ENCODE results near the gene OTOS.

The OTOS gene

GRCh38 chr2:240135706-240136012 is 4.8 kb downstream of the OTOS start:
- peak overlapping the region; percentile 91 for H3K9ac ChIP-seq (ENCODE audit: low read length)
- H3K27me3 ChIP-seq (ENCODE audit: control insufficient read depth, insufficient read depth, low read length) = peaks cover 17% of the 10 kb centered on the region; the same call in 1 of the 2 replicates
- no peaks in the 10 kb centered on the region for H3K9me3 ChIP-seq (ENCODE audit: control insufficient read depth, insufficient read depth, low read depth, low read length)
- peak overlapping the region; percentile 56; the same call in 1 of the 2 replicates for H3K27ac ChIP-seq (ENCODE audit: low read depth, low read length)
- H3K36me3 ChIP-seq (ENCODE audit: control insufficient read depth, insufficient read depth, low read length) = peaks cover 33% of the 10 kb centered on the region
- H3K4me1 ChIP-seq (ENCODE audit: control insufficient read depth, insufficient read depth, low read length) = peaks cover 22% of the 10 kb centered on the region
- peak overlapping the region; percentile 98 for H3K4me3 ChIP-seq (ENCODE audit: low read depth, low read length)

GRCh38 chr2:240134956-240135520 is 5.4 kb downstream of the OTOS start:
- peaks cover 39% of the 10 kb centered on the region for H3K36me3 ChIP-seq (ENCODE audit: control insufficient read depth, insufficient read depth, low read length)
- peaks cover 17% of the 10 kb centered on the region; the same call in 1 of the 2 replicates for H3K27me3 ChIP-seq (ENCODE audit: control insufficient read depth, insufficient read depth, low read length)
- peak overlapping the region; percentile 91 for H3K9ac ChIP-seq (ENCODE audit: low read length)
- peaks cover 17% of the 10 kb centered on the region for H3K4me1 ChIP-seq (ENCODE audit: control insufficient read depth, insufficient read depth, low read length)
- peak overlapping the region; percentile 98 for H3K4me3 ChIP-seq (ENCODE audit: low read depth, low read length)
- H3K27ac ChIP-seq (ENCODE audit: low read depth, low read length) = no peak overlapping the region
- H3K9me3 ChIP-seq (ENCODE audit: control insufficient read depth, insufficient read depth, low read depth, low read length) = no peaks in the 10 kb centered on the region

- Histone ChIP-seq H3K9me3 (ENCODE audit: control insufficient read depth, insufficient read depth, low read depth, low read length) (no peaks in the 10 kb centered on the region), H3K4me3 (ENCODE audit: low read depth, low read length) (peak overlapping the region; percentile 98), H3K4me1 (ENCODE audit: control insufficient read depth, insufficient read depth, low read length) (peaks cover 11% of the 10 kb centered on the region), H3K36me3 (ENCODE audit: control insufficient read depth, insufficient read depth, low read length) (peaks cover 45% of the 10 kb centered on the region), H3K9ac (ENCODE audit: low read length) (peak overlapping the region; percentile 91), H3K27ac (ENCODE audit: low read depth, low read length) (no peak overlapping the region), H3K27me3 (ENCODE audit: control insufficient read depth, insufficient read depth, low read length) (peaks cover 17% of the 10 kb centered on the region; the same call in 1 of the 2 replicates)
These were observed 6.0 kb downstream of the OTOS start for GRCh38 chr2:240134466-240134865.

- Histone ChIP-seq H3K27ac (ENCODE audit: low read depth, low read length) (no peak overlapping the region), H3K9me3 (ENCODE audit: control insufficient read depth, insufficient read depth, low read depth, low read length) (no peaks in the 10 kb centered on the region), H3K9ac (ENCODE audit: low read length) (no peak overlapping the region), H3K4me1 (ENCODE audit: control insufficient read depth, insufficient read depth, low read length) (peaks cover 8% of the 10 kb centered on the region), H3K4me3 (ENCODE audit: low read depth, low read length) (no peak overlapping the region), H3K27me3 (ENCODE audit: control insufficient read depth, insufficient read depth, low read length) (peaks cover 17% of the 10 kb centered on the region; the same call in 1 of the 2 replicates), H3K36me3 (ENCODE audit: control insufficient read depth, insufficient read depth, low read length) (peaks cover 55% of the 10 kb centered on the region)
These were observed 7.1 kb downstream of the OTOS start for GRCh38 chr2:240133401-240133800.

- H3K27me3 ChIP-seq (ENCODE audit: control insufficient read depth, insufficient read depth, low read length) = peaks cover 10% of the 10 kb centered on the region; the same call in 1 of the 2 replicates
- H3K9ac ChIP-seq (ENCODE audit: low read length) = no peak overlapping the region
- H3K27ac ChIP-seq (ENCODE audit: low read depth, low read length) = no peak overlapping the region
- no peaks in the 10 kb centered on the region for H3K9me3 ChIP-seq (ENCODE audit: control insufficient read depth, insufficient read depth, low read depth, low read length)
- peaks cover 63% of the 10 kb centered on the region for H3K36me3 ChIP-seq (ENCODE audit: control insufficient read depth, insufficient read depth, low read length)
- peaks cover 8% of the 10 kb centered on the region for H3K4me1 ChIP-seq (ENCODE audit: control insufficient read depth, insufficient read depth, low read length)
- no peak overlapping the region for H3K4me3 ChIP-seq (ENCODE audit: low read depth, low read length)
These were observed 7.8 kb downstream of the OTOS start for GRCh38 chr2:240132651-240132980.

DNA sequence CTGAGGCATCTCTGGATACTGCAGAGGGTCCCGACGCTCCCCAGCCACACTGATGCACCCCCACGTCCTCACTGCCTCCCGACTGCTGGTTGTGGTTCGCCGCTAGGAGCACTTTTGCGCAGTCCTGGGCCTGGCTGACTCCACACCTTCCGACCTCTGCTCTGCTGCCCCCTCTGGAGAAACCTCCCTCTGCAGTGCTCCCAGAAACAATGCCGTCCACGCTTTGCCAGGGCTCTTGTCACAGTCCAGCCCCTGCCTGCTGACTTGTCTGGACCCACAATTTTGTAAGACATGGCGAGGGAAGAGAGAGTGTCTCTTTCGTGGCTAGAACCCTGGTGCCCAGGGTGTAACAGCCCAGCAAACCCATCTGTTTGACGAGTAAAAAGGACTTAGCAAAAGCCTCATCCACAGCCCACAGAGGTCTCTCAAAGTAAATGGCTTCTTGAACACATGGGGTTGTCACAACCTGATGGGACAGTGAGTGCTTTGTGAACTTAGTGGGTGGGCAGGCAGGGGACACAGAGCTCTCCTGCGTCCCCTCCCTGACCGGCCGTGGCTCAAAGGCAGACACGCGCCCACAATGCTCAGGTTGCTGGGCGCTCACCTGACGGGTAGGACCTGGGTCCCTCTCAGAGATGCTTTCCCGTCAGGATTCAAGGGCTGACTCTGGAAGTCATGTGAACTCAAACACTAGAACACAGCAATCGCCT is 8.4 kb downstream of the OTOS start:
- H3K4me1 ChIP-seq (ENCODE audit: control insufficient read depth, insufficient read depth, low read length) = peaks cover 8% of the 10 kb centered on the region
- H3K27ac ChIP-seq (ENCODE audit: low read depth, low read length) = no peak overlapping the region
- H3K36me3 ChIP-seq (ENCODE audit: control insufficient read depth, insufficient read depth, low read length) = peaks cover 68% of the 10 kb centered on the region
- peaks cover 5% of the 10 kb centered on the region; the same call in 1 of the 2 replicates for H3K27me3 ChIP-seq (ENCODE audit: control insufficient read depth, insufficient read depth, low read length)
- no peak overlapping the region for H3K9ac ChIP-seq (ENCODE audit: low read length)
- no peak overlapping the region for H3K4me3 ChIP-seq (ENCODE audit: low read depth, low read length)
- H3K9me3 ChIP-seq (ENCODE audit: control insufficient read depth, insufficient read depth, low read depth, low read length) = no peaks in the 10 kb centered on the region

GRCh38 chr2:240131296-240131695 is 9.2 kb downstream of the OTOS start:
- peaks cover 8% of the 10 kb centered on the region for H3K4me1 ChIP-seq (ENCODE audit: control insufficient read depth, insufficient read depth, low read length)
- H3K27ac ChIP-seq (ENCODE audit: low read depth, low read length) = no peak overlapping the region
- H3K4me3 ChIP-seq (ENCODE audit: low read depth, low read length) = no peak overlapping the region
- no peaks in the 10 kb centered on the region for H3K27me3 ChIP-seq (ENCODE audit: control insufficient read depth, insufficient read depth, low read length)
- peaks cover 76% of the 10 kb centered on the region for H3K36me3 ChIP-seq (ENCODE audit: control insufficient read depth, insufficient read depth, low read length)
- no peaks in the 10 kb centered on the region for H3K9me3 ChIP-seq (ENCODE audit: control insufficient read depth, insufficient read depth, low read depth, low read length)
- no peak overlapping the region for H3K9ac ChIP-seq (ENCODE audit: low read length)

DNA sequence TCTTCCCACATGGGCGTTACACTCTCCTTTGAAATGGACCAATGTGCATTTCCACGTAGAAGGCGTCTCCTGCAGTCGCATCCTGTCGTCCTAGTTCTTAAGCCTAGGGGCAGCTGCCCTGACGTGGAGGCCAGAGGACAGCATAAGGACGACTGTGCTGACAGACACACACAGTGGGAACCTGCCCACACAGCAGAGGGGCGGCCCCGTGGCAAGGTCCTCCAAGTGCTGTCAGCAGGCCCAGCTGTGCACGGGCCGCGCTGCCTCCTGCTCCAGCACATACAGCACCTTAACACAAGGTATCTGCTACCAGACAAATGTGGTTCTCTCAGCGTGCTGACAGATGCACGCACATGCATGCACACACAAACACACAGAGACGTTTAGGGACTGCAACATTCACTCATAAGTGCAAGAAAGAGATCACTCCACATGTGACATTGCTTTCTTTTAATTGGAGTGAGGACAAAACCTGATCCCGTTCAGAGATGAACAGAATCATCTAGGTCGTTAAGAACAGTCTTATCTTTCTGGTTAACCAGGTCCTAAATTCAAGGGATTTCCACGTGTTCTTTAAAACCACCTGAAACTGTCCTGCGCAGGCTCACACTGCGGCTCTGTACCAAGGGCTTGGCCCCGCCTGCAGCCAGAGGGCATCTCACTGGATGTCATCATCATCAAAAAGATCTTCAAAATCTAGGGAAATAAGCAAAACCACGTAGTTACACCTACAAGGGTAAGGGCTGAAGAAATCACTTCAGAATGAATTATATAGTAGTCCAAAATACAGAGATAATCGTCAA is 9.9 kb downstream of the OTOS start:
- H3K4me3 ChIP-seq (ENCODE audit: low read depth, low read length) = no peak overlapping the region
- no peak overlapping the region for H3K27ac ChIP-seq (ENCODE audit: low read depth, low read length)
- H3K4me1 ChIP-seq (ENCODE audit: control insufficient read depth, insufficient read depth, low read length) = peaks cover 8% of the 10 kb centered on the region
- no peaks in the 10 kb centered on the region for H3K27me3 ChIP-seq (ENCODE audit: control insufficient read depth, insufficient read depth, low read length)
- H3K9me3 ChIP-seq (ENCODE audit: control insufficient read depth, insufficient read depth, low read depth, low read length) = no peaks in the 10 kb centered on the region
- no peak overlapping the region for H3K9ac ChIP-seq (ENCODE audit: low read length)
- H3K36me3 ChIP-seq (ENCODE audit: control insufficient read depth, insufficient read depth, low read length) = peaks cover 83% of the 10 kb centered on the region

GRCh38 chr2:240129731-240130392 is 10.6 kb downstream of the OTOS start:
- Histone ChIP-seq H3K9me3 (ENCODE audit: control insufficient read depth, insufficient read depth, low read depth, low read length) (no peaks in the 10 kb centered on the region), H3K36me3 (ENCODE audit: control insufficient read depth, insufficient read depth, low read length) (peaks cover 83% of the 10 kb centered on the region), H3K9ac (ENCODE audit: low read length) (no peak overlapping the region), H3K27me3 (ENCODE audit: control insufficient read depth, insufficient read depth, low read length) (no peaks in the 10 kb centered on the region), H3K4me1 (ENCODE audit: control insufficient read depth, insufficient read depth, low read length) (peaks cover 4% of the 10 kb centered on the region), H3K4me3 (ENCODE audit: low read depth, low read length) (no peak overlapping the region), H3K27ac (ENCODE audit: low read depth, low read length) (no peak overlapping the region)

GRCh38 chr2:240129311-240129710 is 11.1 kb downstream of the OTOS start:
- Histone ChIP-seq H3K9ac (ENCODE audit: low read length) (no peak overlapping the region), H3K9me3 (ENCODE audit: control insufficient read depth, insufficient read depth, low read depth, low read length) (no peaks in the 10 kb centered on the region), H3K4me3 (ENCODE audit: low read depth, low read length) (no peak overlapping the region), H3K27ac (ENCODE audit: low read depth, low read length) (no peak overlapping the region), H3K36me3 (ENCODE audit: control insufficient read depth, insufficient read depth, low read length) (peaks cover 83% of the 10 kb centered on the region), H3K4me1 (ENCODE audit: control insufficient read depth, insufficient read depth, low read length) (no peaks in the 10 kb centered on the region), H3K27me3 (ENCODE audit: control insufficient read depth, insufficient read depth, low read length) (no peaks in the 10 kb centered on the region)
